ENCODE measurements around the gene GFY.

The GFY gene

GRCh38 chr19:49425178-49425577 is at the start of gene GFY:
GFY (plus strand) TSS chr19:49425388; CDS start chr19:49426431, 1,043 bp downstream.
- no peak for DNase-seq

- DNase-seq: no peak
Observed at GRCh38 chr19:49378512-49378911, 46.7 kb upstream of the GFY start.

DNA sequence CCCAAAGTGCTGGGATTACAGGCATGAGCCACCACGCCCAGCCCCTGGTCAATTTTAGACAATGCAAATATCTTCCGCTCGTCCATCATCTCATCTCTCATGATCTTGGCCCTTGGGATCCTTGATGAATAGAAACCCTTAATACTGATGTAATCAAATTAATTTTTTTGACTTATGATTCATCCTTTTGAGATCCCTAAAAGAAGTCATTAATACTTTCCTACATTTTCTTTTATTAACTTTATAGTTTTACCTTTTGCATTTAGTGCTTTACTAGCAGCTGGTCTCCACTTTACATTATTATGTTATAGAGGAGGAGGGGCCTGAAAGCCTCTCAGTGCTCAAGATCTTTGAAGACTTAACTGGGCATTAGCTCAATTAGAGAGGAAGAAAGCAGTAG is 44.8 kb upstream of the GFY start:
- DNase-seq: no peak

DNA sequence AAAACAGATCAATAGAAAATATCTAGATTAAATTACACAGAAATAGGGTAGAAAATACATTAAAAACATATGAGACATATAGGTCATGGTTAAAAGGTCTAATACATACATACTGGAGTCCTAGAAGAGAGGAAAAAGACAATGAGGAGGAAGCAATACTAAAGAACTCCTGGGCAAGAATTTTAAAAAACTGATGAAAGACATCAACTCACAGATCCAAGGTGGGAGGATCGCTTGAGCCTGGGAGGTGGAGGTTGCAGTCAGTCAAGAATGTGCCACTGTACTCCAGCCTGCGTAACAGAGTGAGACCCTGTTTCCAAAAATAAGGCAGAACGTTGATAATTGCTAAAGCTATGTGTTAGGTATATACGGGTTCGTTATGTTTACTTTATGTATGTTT is 42.5 kb upstream of the GFY start:
- no peak for DNase-seq

GRCh38 chr19:49383599-49383998 is 41.6 kb upstream of the GFY start:
- no peak for DNase-seq

GRCh38 chr19:49387936-49388372 is 37.2 kb upstream of the GFY start, which contains the start of gene KASH5:
KASH5 (plus strand) TSS chr19:49388249; CDS start chr19:49390884, 2,635 bp downstream.
- peak; percentile 89 for DNase-seq

DNA sequence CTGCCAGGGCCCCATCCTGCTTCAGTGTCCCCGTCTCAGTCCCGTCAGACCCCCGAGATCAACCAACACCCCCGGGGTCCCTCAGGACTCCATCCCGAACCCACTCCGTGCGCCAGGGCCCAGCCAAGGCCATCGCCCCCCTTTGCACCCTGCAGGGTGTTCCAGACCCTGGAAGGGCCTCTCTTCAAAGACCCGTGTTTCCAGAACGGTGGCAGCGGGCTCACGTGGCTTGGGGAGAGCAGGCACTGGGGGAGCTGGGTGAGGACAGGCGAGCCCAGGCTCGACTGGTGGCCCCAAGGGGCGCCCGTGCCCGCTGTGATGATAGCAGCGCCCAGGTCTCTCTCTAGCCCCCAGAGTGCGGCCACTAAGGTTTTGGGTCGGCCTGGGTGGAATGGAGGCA is 35.8 kb upstream of the GFY start:
- no peak for DNase-seq

- DNase-seq: no peak
Observed at GRCh38 chr19:49390131-49390928, 34.9 kb upstream of the GFY start.

GRCh38 chr19:49390929-49391359 is 34.2 kb upstream of the GFY start:
- DNase-seq: no peak

- peak; percentile 71 for DNase-seq
Observed at GRCh38 chr19:49391581-49392399, 33.4 kb upstream of the GFY start.

DNA sequence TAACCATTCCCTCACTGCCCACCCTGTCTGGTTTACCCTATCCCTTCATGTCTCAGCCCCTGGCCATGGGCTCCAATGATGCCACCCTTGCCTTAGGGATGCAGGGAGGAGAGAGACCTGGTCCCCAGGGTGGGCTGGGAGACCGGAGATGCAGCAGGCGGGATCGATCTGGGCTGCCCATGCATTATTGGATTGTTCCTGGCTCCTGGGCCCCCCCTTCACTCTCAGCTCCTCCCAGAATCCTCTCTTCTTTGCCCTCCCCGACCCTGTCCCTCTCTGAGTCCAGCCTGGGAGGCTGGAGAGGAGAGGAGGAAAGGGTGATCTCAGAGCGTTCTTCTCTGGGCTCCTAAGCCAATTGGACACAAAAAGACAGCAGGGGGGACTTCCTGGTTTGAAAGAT is 31.3 kb upstream of the GFY start:
- DNase-seq: no peak

GRCh38 chr19:49395581-49396407 is 29.4 kb upstream of the GFY start:
- no peak for DNase-seq

DNA sequence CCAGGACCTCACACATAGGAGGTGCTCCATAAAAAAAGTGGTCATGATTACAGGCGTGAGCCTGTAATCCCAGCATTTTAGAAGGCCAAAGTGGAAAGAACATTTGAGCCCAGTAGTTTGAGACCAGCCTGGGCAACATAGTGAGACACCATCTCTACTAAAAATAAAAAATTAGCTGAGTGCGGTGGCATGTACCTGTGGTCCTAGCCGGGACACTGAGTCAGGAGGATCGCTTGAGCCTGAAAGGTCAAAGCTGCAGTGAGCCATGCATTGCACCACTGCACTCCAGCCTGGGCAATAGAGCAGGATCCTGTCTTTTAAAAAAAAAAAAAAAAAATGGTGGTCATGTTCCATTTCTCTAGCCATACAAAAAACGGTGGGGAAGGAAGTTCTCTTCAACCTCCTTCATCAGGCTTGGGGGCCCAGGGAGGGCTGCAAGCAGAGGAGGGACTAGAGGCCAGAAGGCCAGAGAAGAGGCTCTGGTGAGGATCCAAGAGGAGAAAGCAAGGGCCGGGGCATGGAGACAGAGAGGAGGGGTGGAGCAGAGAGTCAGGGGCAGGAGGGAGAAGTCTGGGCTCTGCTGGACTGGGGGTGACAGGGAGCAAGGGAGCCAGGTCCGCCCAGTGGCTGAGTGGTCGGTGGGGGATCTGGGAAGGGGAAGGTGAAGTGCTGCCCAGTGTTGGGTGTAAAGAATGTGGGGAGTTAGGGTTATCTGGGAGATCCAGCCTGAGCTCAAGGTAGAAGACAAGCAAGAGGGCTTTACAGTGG is 28.3 kb upstream of the GFY start:
- DNase-seq: no peak

DNA sequence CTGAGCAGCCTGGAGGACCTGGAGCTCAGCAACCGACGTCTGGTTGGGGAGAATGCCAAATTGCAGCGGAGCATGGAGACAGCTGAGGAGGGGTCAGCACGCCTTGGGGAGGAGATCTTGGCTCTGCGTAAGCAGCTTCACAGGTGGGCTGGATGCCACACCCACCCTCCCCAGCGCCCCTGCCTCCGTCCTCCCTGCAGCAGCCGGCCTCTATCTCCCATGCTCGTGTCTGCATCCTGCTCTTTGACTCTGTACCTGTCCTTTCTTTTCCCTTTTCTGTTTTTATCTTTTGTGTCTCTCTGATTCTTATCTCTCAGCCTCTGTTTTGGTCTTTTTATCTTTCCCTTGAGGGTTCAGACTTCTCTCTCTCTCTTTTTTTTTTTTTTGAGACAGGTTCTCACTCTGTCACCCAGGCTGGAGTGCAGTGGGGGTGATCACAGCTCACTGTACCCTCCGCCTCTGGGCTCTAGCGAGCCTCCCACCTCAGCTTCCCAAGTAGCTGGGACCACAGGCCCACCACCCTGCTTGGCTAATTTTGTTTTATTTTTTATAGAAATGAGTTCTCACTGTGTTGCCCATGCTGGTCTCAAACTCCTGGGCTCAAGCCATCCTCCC is 27.1 kb upstream of the GFY start:
- no peak for DNase-seq

DNA sequence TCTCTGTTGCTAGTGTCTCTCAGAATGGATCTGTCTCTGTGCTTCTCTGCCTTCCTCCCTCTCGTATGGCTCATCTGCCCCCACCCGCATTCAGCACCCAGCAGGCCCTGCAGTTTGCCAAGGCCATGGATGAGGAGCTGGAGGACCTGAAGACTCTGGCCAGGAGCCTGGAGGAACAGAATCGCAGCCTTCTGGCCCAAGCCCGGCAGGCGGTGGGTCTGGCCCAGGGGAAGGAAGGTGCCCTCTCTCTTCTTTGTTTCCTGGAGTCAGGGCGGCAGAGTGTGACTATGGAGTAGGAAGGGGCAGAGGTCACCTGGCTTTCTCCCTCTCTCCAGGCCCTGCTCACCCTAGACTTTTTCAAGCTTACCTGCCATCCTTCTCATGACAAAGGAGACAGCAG is 26.3 kb upstream of the GFY start:
- no peak for DNase-seq

GRCh38 chr19:49400029-49400428 is 25.2 kb upstream of the GFY start:
- DNase-seq: no peak

GRCh38 chr19:49403404-49404187 is 21.6 kb upstream of the GFY start:
- DNase-seq: no peak

DNA sequence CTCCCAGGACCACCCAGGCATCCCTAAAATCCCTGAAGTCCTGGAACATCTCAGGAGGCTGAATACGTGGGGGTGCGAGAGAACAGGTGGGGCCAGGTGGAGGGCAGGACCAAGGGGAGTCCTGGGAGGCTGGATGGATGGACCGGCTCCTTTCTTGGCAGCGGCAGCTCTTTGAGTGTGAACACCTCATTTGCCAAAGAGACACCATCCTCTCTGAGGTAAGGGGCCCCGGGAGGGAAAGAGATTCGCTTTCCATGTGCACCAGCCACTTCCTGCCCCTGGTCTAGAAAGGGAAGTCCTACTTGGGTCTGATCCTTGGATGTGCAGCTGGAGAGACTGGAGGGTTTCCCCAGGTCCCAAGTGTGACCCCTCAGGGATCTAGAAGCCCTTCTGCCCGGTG is 18.1 kb upstream of the GFY start:
- DNase-seq: no peak

- no peak for DNase-seq
Observed at GRCh38 chr19:49407482-49408015, 17.6 kb upstream of the GFY start.

DNA sequence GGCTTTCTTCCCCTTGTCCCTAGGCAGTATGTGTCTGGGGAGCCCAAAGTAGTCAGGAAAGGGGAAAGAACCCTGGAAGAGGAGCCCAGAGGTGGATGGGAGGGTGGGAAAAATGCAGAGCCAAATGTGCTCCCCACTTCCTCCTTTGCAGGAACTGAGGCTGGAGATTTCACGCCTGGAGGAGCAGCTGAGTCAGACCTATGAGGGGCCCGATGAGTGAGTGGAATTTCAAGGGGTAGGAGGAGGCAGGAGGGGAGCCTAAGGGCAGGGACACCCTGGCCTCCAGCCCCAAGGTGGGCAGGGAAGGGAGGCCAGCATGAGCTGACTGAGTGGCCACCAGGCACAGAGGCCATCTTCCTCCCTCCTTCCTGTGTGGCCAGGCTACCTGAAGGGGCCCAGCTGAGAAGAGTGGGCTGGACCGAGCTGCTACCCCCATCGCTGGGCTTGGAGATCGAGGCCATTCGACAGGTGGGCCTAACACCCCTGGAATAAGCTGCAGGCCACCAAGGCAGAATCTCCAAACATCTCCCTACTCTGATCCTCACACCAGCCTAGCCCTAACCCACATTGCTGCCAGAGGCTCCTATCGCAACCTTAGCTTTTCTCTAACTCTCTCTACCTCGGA is 16.3 kb upstream of the GFY start:
- DNase-seq: no peak
